Measurements from ENCODE around the gene ADAM8. TPM values are rescaled to one million over a fixed set of nuclear protein-coding genes. Genes with fewer than 3 reads are reported as not detected.

ADAM8 gene
- total RNA-seq, 5 donors from 2014 or later (not counting 1 experiment from before 2014, with no cell fraction given), result 80.5 to 142 (median 107) TPM

- CTCF ChIA-PET, result no interaction called here
- peaks cover 27 to 63% of the 10 kb centered on the region in 2 donors for H3K36me3 ChIP-seq (ENCODE audit: control insufficient read depth in 2 of 2, extremely low read depth in 1 of 2, insufficient read depth in 1 of 2, low read length in 1 of 2)
- H3K27ac Mint-ChIP-seq, result no peak overlapping the region
These were observed 5.1 kb upstream of the ADAM8 start for GRCh38 chr10:133281628-133282372.

GRCh38 chr10:133281084-133281483 is 4.4 kb upstream of the ADAM8 start:
- no peaks in the 10 kb centered on the region for H3K27me3 ChIP-seq (replicated peaks in 1 of 2; ENCODE audit: control insufficient read depth in 2 of 2, extremely low read depth in 1 of 2, insufficient read depth in 2 of 2, low read length in 1 of 2)
- no peaks in the 10 kb centered on the region for H3K9me3 ChIP-seq
- DNase-seq (no peak), ATAC-seq (replicated peaks in 1 of 4) (no peak)
- no peak overlapping the region for H3K27ac Mint-ChIP-seq
- no peak overlapping the region for H3K4me3 Mint-ChIP-seq
- no peak overlapping the region for H3K4me3 ChIP-seq (ENCODE audit: control insufficient read depth in 1 of 2, extremely low read depth in 1 of 2, low read length in 1 of 2)
- no peaks in the 10 kb centered on the region for H3K9me3 Mint-ChIP-seq
- peaks cover 27 to 56% of the 10 kb centered on the region in 2 donors for H3K36me3 ChIP-seq (ENCODE audit: control insufficient read depth in 2 of 2, extremely low read depth in 1 of 2, insufficient read depth in 1 of 2, low read length in 1 of 2)
- H3K27me3 Mint-ChIP-seq, result no peaks in the 10 kb centered on the region
- peaks cover 2 to 40% of the 10 kb centered on the region in 2 experiments for H3K4me1 ChIP-seq (ENCODE audit: control insufficient read depth in 1 of 2, extremely low read depth in 1 of 2, insufficient read depth in 2 of 2, low read length in 2 of 2)
- WGBS (ENCODE audit: insufficient coverage), result 97% methylated on average over 11 of the region's 15 CpGs
- no peak overlapping the region for H3K27ac ChIP-seq (ENCODE audit: low read length)
- ChIA-PET POLR2A (no interaction called here), CTCF (no interaction called here)
- H3K4me1 Mint-ChIP-seq, result peaks cover 14 to 26% (median 24%) of the 10 kb centered on the region in 3 donors
- peaks cover 29% of the 10 kb centered on the region for H3K36me3 Mint-ChIP-seq

More at GRCh38 chr10:133281628-133282372, 5.1 kb upstream of the ADAM8 start:
- ATAC-seq (replicated peaks in 1 of 4) (no peak), DNase-seq (no peak)
- H3K4me3 ChIP-seq (ENCODE audit: control insufficient read depth in 1 of 2, extremely low read depth in 1 of 2, low read length in 1 of 2), result no peak overlapping the region
- H3K36me3 Mint-ChIP-seq, result peaks cover 36% of the 10 kb centered on the region
- no peak overlapping the region for H3K4me3 Mint-ChIP-seq
- no peak overlapping the region for H3K27ac ChIP-seq (ENCODE audit: low read length)
- H3K27me3 ChIP-seq (replicated peaks in 1 of 2; ENCODE audit: control insufficient read depth in 2 of 2, extremely low read depth in 1 of 2, insufficient read depth in 2 of 2, low read length in 1 of 2), result no peaks in the 10 kb centered on the region
- peaks cover 13 to 26% (median 22%) of the 10 kb centered on the region in 3 donors for H3K4me1 Mint-ChIP-seq
- no peaks in the 10 kb centered on the region for H3K27me3 Mint-ChIP-seq
- H3K9me3 Mint-ChIP-seq, result no peaks in the 10 kb centered on the region
- POLR2A ChIA-PET, result no interaction called here
- 92% methylated on average over 27 of the region's 38 CpGs for WGBS (ENCODE audit: insufficient coverage)
- H3K9me3 ChIP-seq, result no peaks in the 10 kb centered on the region
- H3K4me1 ChIP-seq (ENCODE audit: control insufficient read depth in 1 of 2, extremely low read depth in 1 of 2, insufficient read depth in 2 of 2, low read length in 2 of 2), result peaks cover 2 to 34% of the 10 kb centered on the region in 2 experiments

GRCh38 chr10:133280391-133281059 is 3.9 kb upstream of the ADAM8 start:
- ATAC-seq (replicated peaks in 1 of 4), result no peak
- Histone ChIP-seq H3K9me3 (no peaks in the 10 kb centered on the region), H3K27me3 (replicated peaks in 1 of 2; ENCODE audit: control insufficient read depth in 2 of 2, extremely low read depth in 1 of 2, insufficient read depth in 2 of 2, low read length in 1 of 2) (no peaks in the 10 kb centered on the region), H3K4me1 (ENCODE audit: control insufficient read depth in 1 of 2, extremely low read depth in 1 of 2, insufficient read depth in 2 of 2, low read length in 2 of 2) (peaks cover 4 to 46% of the 10 kb centered on the region in 2 experiments), H3K36me3 (ENCODE audit: control insufficient read depth in 2 of 2, extremely low read depth in 1 of 2, insufficient read depth in 1 of 2, low read length in 1 of 2) (peaks cover 27 to 51% of the 10 kb centered on the region in 2 donors), H3K27ac (ENCODE audit: low read length) (peak overlapping the region; percentile 97), H3K4me3 (ENCODE audit: control insufficient read depth in 1 of 2, extremely low read depth in 1 of 2, low read length in 1 of 2) (no peak overlapping the region)
- peaks cover 20 to 31% (median 30%) of the 10 kb centered on the region in 3 donors for H3K4me1 Mint-ChIP-seq
- WGBS (ENCODE audit: insufficient coverage), result 89% methylated on average over 10 of the region's 10 CpGs
- H3K27me3 Mint-ChIP-seq, result no peaks in the 10 kb centered on the region
- no peak overlapping the region for H3K27ac Mint-ChIP-seq
- H3K9me3 Mint-ChIP-seq, result no peaks in the 10 kb centered on the region
- ChIA-PET CTCF (interaction anchor here in 1 of 2 donors (0.6 kb wide), 1 partner anchor 1810 kb away, joined by 5 read pairs; no protein-coding TSS in a partner anchor), POLR2A (no interaction called here)
- H3K4me3 Mint-ChIP-seq, result no peak overlapping the region
- no peak for DNase-seq
- H3K36me3 Mint-ChIP-seq, result peaks cover 23% of the 10 kb centered on the region

- WGBS (ENCODE audit: insufficient coverage), result 77% methylated on average over 15 of the region's 24 CpGs
- Mint-ChIP-seq H3K9me3 (no peaks in the 10 kb centered on the region), H3K27me3 (no peaks in the 10 kb centered on the region), H3K36me3 (peaks cover 17% of the 10 kb centered on the region), H3K4me1 (peaks cover 27 to 39% (median 38%) of the 10 kb centered on the region in 3 donors), H3K27ac (peak overlapping the region; percentile 72 to 96), H3K4me3 (no peak overlapping the region)
- Histone ChIP-seq H3K9me3 (no peaks in the 10 kb centered on the region), H3K4me3 (ENCODE audit: control insufficient read depth in 1 of 2, extremely low read depth in 1 of 2, low read length in 1 of 2) (no peak overlapping the region), H3K27ac (ENCODE audit: low read length) (peak overlapping the region; percentile 97), H3K36me3 (ENCODE audit: control insufficient read depth in 2 of 2, extremely low read depth in 1 of 2, insufficient read depth in 1 of 2, low read length in 1 of 2) (peaks cover 23 to 41% of the 10 kb centered on the region in 2 donors), H3K4me1 (ENCODE audit: control insufficient read depth in 1 of 2, extremely low read depth in 1 of 2, insufficient read depth in 2 of 2, low read length in 2 of 2) (peaks cover 10 to 55% of the 10 kb centered on the region in 2 experiments), H3K27me3 (replicated peaks in 1 of 2; ENCODE audit: control insufficient read depth in 2 of 2, extremely low read depth in 1 of 2, insufficient read depth in 2 of 2, low read length in 1 of 2) (no peaks in the 10 kb centered on the region)
- no peak for ATAC-seq (replicated peaks in 1 of 4)
- DNase-seq, result no peak
- ChIA-PET POLR2A (interaction anchor here in 1 of 2 donors (2.6 kb wide), 1 partner anchor 28 kb away, joined by 6 read pairs; no protein-coding TSS in a partner anchor), CTCF (interaction anchor here in 1 of 2 donors (0.6 kb wide), 1 partner anchor 1809 kb away, joined by 5 read pairs; no protein-coding TSS in a partner anchor)
These were observed 2.9 kb upstream of the ADAM8 start for GRCh38 chr10:133279326-133280226.

- POLR2A ChIA-PET, result interaction anchor here (1.1 to 2.6 kb wide), 2 partner anchors 29 kb away, joined by 4 to 6 read pairs; no protein-coding TSS in a partner anchor
- Mint-ChIP-seq H3K27ac (peak overlapping the region; percentile 96 to 99), H3K4me3 (peak overlapping the region; percentile 68 to 79 (median 68)), H3K9me3 (no peaks in the 10 kb centered on the region), H3K4me1 (peaks cover 27 to 40% (median 40%) of the 10 kb centered on the region in 3 donors), H3K36me3 (peaks cover 11% of the 10 kb centered on the region), H3K27me3 (no peaks in the 10 kb centered on the region)
- Histone ChIP-seq H3K27ac (ENCODE audit: low read length) (peak overlapping the region; percentile 97), H3K4me3 (ENCODE audit: control insufficient read depth in 1 of 2, extremely low read depth in 1 of 2, low read length in 1 of 2) (peak overlapping the region in 1 of 2 donors; percentile 22), H3K4me1 (ENCODE audit: control insufficient read depth in 1 of 2, extremely low read depth in 1 of 2, insufficient read depth in 2 of 2, low read length in 2 of 2) (peaks cover 12 to 63% of the 10 kb centered on the region in 2 experiments), H3K9me3 (no peaks in the 10 kb centered on the region), H3K27me3 (replicated peaks in 1 of 2; ENCODE audit: control insufficient read depth in 2 of 2, extremely low read depth in 1 of 2, insufficient read depth in 2 of 2, low read length in 1 of 2) (no peaks in the 10 kb centered on the region), H3K36me3 (ENCODE audit: control insufficient read depth in 2 of 2, extremely low read depth in 1 of 2, insufficient read depth in 1 of 2, low read length in 1 of 2) (peaks cover 20 to 37% of the 10 kb centered on the region in 2 donors)
- CTCF ChIA-PET, result no interaction called here
- ATAC-seq (replicated peaks in 1 of 4) (peak; percentile 17 to 41 (median 22)), DNase-seq (peak in 34 of 35 experiments; percentile 50 to 86 (median 70))
- 32% methylated on average over 10 of the region's 19 CpGs for WGBS (ENCODE audit: insufficient coverage)
These were observed 2.1 kb upstream of the ADAM8 start for GRCh38 chr10:133278577-133279265.

Measured in T-cell (primary cell).